Bone marrow (tissue), 2 donors: ENCODE measurements around the gene MEI1.

Experiments used
- DNase-seq, 2 donors: peaks; one replicate each; lab custom pipeline; 2025; lab: John Stamatoyannopoulos, UW

The MEI1 gene

DNA sequence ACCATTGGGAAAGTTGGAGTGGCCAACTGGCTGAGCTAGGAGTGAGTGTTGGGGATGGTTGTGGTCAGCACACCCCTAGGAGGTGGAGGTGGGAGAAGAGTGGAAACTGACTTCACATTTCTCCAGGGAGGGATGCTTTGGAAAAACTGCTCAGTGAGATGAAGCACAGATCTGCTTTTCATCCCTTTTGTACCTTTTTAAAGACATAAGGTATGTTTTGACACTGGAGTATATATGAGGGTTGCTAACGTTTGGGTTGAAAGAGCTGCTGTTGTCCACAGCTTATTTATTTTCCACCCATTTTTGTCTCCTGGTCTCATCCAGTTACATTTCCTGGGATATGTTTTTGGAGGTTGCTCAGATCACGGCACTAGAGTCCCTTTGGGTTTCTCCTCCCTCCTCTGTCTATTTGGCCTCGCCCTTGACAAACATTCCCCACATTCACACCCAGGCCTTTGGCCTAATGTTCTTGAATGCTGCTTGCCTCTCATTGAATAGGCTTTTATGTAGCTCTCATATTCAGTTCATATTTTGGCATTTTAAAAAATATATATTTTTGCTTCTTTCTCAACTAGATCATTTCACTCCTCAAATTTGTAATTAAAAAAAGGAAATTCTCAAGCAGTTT lies 141.9 kb downstream of the MEI1 start:
- no peak for DNase-seq

DNA sequence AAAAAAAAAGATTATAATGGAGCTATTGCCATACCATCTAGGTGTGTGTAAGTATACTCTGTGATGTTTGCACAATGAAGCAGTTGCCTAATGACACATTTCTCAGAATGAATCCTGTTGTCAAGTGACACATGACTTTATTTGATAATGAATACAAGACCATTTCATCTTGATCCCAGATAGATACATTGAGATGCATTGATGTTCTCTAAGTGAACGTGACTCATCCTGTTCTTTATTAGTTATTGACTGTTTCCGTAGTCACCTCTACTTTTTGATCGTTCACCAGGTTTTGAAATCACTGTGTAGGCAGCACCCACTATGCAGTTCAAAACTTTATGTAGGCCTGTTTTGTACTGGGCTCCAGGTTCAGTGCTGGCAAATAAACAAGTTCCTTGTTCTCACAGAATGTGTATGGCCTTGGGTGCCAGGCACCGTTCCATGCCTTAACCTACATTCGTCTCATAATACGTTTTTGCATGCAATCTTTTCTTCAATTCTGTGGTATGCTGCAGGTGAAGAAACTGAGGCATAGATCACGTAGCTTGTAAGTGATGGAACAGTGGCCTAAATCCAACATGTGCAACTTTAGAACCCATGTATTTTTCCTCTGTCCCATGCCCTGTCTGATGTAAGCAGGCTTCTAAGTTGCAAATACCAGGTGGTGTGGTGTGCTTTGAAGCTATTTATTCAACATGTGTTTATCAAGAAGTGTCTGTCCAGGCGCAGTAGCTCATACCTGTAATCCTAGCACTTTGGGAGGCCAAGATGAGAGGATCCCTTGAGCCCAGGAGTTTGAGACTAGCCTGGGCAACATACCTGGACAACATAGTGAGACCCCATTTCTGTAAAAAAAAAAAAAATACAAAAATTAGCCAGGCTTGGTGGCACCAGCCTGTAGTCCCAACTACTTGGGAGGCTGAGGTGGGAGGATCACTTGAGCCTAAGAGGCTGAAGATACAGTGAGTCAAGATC lies 144.0 kb downstream of the MEI1 start:
- DNase-seq: no peak

DNA sequence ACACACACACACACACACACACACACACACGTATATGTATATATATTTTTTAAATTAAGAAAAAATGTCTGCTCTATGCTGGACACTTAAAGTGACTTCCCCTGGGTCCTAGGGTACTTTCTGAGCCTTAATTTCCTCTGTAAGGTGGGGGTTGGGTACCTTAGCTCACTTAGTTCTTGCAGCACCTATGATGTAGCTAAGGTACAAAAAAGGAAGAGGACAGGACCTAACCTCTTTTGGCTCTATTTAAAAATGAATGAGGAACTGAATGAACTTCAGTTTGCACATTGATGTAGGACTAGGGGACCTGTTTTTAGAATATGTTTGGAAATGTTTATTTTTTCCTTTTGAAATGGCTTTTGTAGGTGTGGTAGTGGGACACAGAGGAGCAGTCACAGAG lies 144.7 kb downstream of the MEI1 start:
- no peak for DNase-seq

GRCh38 chr22:41844513-41844912 lies 145.2 kb downstream of the MEI1 start:
- DNase-seq: no peak

GRCh38 chr22:41845380-41846267 lies 146.3 kb downstream of the MEI1 start:
- DNase-seq: no peak

- DNase-seq: no peak
Measured at GRCh38 chr22:41846268-41846987, 147.1 kb downstream of the MEI1 start.

DNA sequence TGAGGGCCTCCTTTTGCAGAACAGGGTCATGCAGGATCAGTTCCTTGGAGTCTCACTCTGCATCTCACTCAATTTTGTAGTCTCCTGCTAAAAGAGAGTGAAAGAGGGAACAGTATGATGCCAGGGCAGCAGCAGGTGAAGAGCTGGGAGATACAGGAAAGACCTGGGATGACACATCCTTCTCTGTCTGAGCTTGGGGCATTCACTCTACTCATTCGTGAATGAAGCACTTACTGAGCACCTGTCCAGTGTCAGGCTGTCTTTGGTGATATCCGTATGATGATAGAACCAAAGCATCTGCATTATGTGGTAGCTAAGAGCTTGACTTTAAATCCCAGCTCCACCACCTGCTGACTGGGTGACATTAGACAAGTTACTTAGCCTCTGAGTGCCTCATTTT lies 148.0 kb downstream of the MEI1 start:
- no peak for DNase-seq

DNA sequence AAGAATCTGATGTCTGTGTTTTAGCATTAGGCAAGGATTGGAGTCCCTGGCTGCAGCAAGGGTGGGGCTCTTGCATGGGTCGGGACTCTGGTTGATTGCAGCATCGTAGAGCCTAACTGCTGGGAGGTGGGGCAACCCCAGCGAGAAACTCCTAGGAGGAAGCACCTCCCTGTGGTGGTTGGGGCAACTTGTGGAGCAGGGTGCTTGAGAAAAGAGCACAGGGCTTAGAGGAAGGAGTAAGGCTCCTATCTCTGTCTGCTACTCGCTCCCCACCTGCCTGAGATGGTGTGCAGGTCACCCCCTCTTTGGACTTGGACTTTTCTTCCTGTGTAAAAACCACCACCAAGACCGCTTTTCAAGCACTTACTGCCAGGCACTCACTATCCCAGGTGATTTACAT lies 149.2 kb downstream of the MEI1 start:
- DNase-seq: peak in 1 of 2 donors; percentile 45
